Rectal smooth muscle tissue (tissue), 1 donor: Measurements from ENCODE around the gene NAALADL2.

Experiments
- H3K27ac ChIP-seq: one replicate; pipeline ENCODE4 v1.7.0; 2013; ENCODE audit warnings: low read depth, low read length, inconsistent platforms
- H3K27me3 ChIP-seq: one replicate; pipeline ENCODE4 v1.7.0; 2013; ENCODE audit warnings: low read length; ENCODE audit not compliant: control insufficient read depth, insufficient read depth
- H3K36me3 ChIP-seq: one replicate; pipeline ENCODE4 v1.7.0; 2013; ENCODE audit warnings: low read length; ENCODE audit not compliant: control insufficient read depth, insufficient read depth
- H3K4me1 ChIP-seq: one replicate; pipeline ENCODE4 v1.7.0; 2013; ENCODE audit warnings: low read length; ENCODE audit not compliant: control insufficient read depth, insufficient read depth
- H3K4me3 ChIP-seq: one replicate; pipeline ENCODE4 v1.7.0; 2013; ENCODE audit warnings: low read length
- H3K9ac ChIP-seq: one replicate; pipeline ENCODE4 v1.7.0; 2013; ENCODE audit warnings: low read length

Gene NAALADL2

DNA sequence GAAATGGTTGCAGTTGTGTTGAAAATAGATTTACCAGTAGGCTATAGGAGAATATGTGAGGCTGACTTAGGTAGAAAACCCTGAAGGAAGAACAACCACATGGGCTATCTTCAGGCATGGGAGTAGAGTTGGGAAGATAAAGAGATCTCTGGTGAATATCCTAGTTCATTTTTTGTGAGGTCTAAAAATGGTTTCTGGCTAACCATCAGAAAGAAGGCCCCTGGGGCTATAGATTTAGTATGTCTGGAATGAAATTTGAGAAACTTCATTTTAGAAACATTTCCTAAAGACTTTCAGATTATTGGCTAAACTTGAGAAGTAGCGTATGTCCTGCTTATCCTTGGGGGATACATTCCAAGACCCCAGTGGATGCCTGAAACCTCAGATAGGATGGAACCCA lies 148.2 kb downstream of the NAALADL2 start:
- no peaks in the 10 kb centered on the region for H3K36me3 ChIP-seq
- H3K4me1 ChIP-seq, result peaks cover 8% of the 10 kb centered on the region
- no peaks in the 10 kb centered on the region for H3K27me3 ChIP-seq
- H3K9ac ChIP-seq, result no peak overlapping the region
- no peak overlapping the region for H3K4me3 ChIP-seq
- no peak overlapping the region for H3K27ac ChIP-seq

DNA sequence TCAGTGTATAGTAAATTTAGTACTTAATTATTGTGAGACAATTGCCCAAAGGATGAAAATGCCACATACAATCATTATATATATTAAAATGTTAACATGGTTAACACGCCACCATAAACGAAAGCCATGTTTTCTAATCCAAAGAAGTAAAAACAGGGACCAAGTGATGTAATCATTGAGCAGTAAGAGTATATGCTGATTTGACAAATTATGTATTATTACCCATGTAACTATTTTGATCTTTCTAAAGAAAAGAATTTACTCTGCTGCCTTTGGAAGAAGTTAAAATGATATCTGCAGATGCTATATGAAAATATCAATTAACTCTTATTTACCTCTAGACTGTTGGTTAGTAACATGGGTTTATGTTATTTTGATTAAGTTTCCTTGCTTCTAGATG lies 150.2 kb downstream of the NAALADL2 start:
- H3K4me1 ChIP-seq, result peaks cover 3% of the 10 kb centered on the region
- H3K9ac ChIP-seq, result no peak overlapping the region
- no peak overlapping the region for H3K4me3 ChIP-seq
- no peaks in the 10 kb centered on the region for H3K27me3 ChIP-seq
- no peaks in the 10 kb centered on the region for H3K36me3 ChIP-seq
- H3K27ac ChIP-seq, result no peak overlapping the region

DNA sequence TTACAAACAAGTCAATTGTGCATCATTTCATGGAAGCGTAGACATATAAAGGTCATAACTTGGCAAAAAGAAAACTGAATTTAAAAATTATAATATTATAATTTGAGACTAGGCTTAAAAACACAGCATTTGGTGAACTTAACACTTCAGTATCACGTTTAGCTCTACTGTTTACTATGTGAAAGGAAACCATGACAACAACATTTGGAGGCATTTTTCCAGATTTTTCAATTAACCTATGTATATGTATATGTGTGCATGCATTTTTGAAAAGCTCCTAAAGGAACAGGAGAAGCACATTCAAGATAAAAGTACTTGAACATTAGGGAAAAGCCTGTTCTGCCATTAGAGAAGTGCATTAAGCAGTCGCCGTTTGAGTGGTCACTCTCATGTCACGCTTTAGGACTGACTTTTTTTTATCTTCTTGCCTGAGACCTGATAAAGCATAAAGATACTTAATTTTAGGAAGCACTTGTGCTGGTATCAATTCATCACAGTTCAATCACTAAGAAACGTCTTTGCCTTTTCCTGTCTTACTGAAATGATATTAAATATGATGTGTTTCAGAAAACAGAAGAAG lies 156.0 kb downstream of the NAALADL2 start:
- H3K4me1 ChIP-seq, result no peaks in the 10 kb centered on the region
- no peak overlapping the region for H3K9ac ChIP-seq
- H3K36me3 ChIP-seq, result no peaks in the 10 kb centered on the region
- H3K4me3 ChIP-seq, result no peak overlapping the region
- no peak overlapping the region for H3K27ac ChIP-seq
- no peaks in the 10 kb centered on the region for H3K27me3 ChIP-seq

DNA sequence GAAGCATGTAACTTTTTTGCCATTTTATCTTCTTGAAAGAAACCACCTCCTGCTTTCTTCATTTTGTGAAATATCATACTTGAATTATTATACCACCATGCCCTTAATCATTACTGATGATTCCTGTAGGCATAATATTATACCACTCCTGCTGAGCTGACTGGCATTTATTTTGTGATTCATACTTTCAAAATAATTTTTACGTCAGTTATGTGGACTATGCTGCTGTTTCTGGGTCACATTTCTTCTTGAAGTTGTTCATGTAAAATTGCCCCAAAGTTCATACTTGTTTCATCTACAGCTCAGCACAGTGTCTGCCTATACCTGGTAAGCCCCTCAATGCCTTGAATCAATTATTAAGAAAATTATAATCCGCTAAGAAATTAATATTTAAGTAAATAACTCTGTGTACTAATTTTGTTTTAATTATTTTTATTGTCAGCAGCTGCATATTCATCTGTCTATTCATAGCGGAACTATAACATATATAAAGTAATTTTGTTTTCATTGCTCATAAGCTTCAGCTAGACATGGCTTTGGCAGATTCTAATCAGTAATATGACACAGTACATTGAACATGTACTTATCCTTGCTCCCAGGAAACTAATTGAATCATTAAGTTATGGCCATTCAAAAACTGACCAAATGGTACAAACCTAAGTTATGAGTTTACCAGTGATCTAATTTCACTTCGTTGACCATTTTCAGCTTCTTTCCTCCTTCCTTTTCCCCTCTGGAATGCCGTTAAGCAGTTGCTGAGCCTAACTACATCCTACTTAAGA lies 160.0 kb downstream of the NAALADL2 start:
- Histone ChIP-seq H3K27ac (no peak overlapping the region), H3K9ac (no peak overlapping the region), H3K4me3 (no peak overlapping the region), H3K36me3 (no peaks in the 10 kb centered on the region), H3K27me3 (no peaks in the 10 kb centered on the region), H3K4me1 (no peaks in the 10 kb centered on the region)

DNA sequence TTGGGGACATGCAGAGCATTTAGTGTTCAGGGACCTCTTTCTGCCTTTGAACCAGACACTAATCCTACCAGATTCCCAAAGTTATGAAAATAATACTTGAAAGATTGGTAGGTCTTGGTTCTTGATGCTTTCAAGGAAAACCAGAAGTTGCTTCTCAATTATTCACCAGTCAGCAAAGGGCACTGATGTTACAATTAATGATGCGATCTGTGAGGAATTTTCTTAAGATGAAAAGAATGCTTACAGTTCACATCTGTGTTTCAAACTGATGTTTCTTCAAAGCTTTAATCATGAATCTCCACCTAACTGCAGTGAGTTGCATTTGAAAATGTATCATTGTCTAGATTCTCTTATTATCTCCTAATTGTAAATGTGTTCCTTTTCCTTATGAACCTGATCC lies 161.0 kb downstream of the NAALADL2 start:
- Histone ChIP-seq H3K36me3 (no peaks in the 10 kb centered on the region), H3K27me3 (no peaks in the 10 kb centered on the region), H3K9ac (no peak overlapping the region), H3K4me3 (no peak overlapping the region), H3K4me1 (no peaks in the 10 kb centered on the region), H3K27ac (no peak overlapping the region)

DNA sequence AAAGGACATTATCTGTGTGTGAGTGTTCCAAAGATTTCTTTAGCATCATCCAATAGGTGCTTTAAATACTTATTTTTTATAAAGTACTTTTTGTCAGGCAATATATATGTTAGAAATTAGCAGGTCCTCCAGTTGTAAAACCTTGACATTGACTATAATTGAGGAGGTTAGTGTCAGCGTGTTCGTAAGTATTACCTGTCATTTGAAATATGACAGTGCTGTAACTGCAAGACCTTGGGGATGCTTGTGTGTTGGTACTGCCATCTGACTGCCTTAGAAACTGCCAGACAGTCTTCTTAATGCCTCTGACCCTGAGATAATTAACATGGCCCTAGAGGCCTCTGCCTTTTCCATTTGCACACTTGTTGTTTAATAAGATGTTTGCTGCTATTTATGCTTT lies 170.7 kb downstream of the NAALADL2 start:
- no peaks in the 10 kb centered on the region for H3K4me1 ChIP-seq
- no peaks in the 10 kb centered on the region for H3K27me3 ChIP-seq
- no peak overlapping the region for H3K9ac ChIP-seq
- H3K4me3 ChIP-seq, result no peak overlapping the region
- H3K27ac ChIP-seq, result no peak overlapping the region
- no peaks in the 10 kb centered on the region for H3K36me3 ChIP-seq

DNA sequence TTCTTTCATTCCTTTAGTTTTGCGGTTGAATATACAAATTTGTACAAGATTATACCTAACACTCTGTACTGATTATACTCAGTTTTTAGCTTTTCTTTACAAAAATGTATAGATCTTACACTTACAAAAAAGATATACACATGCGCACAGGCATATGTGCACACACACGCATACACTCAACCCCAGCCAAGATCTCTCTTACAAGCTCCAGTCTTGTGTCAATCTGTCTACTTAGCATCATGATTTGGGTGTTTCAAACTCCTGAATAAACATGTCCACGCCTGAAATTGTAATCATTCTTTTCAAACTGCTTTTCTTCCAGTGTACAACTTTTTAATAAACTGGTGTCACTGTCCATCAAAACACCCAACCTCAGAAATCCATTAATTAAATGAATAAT lies 180.7 kb downstream of the NAALADL2 start:
- H3K9ac ChIP-seq, result no peak overlapping the region
- H3K4me3 ChIP-seq, result no peak overlapping the region
- no peak overlapping the region for H3K27ac ChIP-seq
- H3K36me3 ChIP-seq, result no peaks in the 10 kb centered on the region
- H3K27me3 ChIP-seq, result no peaks in the 10 kb centered on the region
- H3K4me1 ChIP-seq, result no peaks in the 10 kb centered on the region

DNA sequence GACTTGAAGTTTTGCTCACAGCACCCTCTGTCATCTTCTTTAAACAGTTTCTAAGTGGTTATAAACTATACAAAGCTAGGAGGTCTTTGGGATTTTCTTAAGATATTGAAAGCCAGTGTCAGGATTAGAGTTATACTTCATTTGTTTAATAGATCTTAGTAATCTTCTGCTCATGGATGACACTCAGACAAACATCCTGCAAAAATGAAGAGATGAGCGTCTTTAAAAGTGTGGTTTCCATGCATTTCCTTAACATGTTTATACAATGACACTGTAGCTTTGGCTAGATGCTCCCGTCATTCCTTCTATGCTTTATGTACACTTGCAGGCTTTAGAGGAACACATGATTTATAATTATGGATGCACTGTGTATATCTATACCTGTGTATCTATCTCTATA lies 182.2 kb downstream of the NAALADL2 start:
- no peaks in the 10 kb centered on the region for H3K36me3 ChIP-seq
- no peaks in the 10 kb centered on the region for H3K4me1 ChIP-seq

DNA sequence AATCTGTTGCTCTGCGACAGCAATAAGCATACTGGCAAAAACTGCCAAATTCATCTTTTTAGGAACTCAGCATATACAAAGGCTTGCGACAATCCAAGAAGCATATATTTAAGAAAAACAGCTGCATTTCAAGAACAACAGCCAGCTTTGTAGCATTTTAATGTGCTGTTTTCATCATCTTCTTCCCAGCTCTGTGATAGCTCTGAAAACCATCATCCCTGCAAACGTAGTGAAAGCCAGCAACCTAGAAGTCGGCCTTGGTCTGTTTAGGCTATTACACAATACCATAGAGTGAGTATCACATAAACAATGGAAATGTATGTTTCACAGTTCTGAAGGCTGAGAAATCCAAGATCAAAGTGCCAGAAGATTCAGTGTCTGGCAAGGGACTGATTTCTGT lies 187.5 kb downstream of the NAALADL2 start:
- Histone ChIP-seq H3K4me1 (no peaks in the 10 kb centered on the region), H3K36me3 (no peaks in the 10 kb centered on the region), H3K4me3 (no peak overlapping the region), H3K27ac (no peak overlapping the region), H3K27me3 (no peaks in the 10 kb centered on the region), H3K9ac (no peak overlapping the region)

More for the DNA sequence above, 182.2 kb downstream of the NAALADL2 start:
- Histone ChIP-seq H3K27me3 (no peaks in the 10 kb centered on the region), H3K9ac (no peak overlapping the region), H3K27ac (no peak overlapping the region), H3K4me3 (no peak overlapping the region)

DNA sequence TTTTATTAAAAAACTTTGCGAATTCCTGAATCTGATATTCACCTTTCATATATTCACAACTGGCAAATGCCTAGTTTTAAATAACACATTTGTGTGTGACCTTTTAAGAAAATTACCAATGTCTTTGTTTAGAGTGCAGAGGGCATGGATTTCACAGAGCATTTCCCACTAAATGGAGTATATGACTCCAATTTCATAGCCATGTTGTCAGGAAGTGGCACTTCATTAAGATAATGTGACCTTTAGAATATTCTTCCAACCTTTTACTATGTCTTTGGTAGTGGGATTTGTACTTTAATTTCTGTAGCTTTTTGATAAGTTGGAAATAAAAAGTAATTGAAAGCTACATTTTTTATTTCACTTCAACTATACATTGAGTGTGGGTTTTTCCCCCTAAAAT lies 188.7 kb downstream of the NAALADL2 start:
- Histone ChIP-seq H3K4me1 (no peaks in the 10 kb centered on the region), H3K27me3 (no peaks in the 10 kb centered on the region), H3K36me3 (no peaks in the 10 kb centered on the region), H3K9ac (no peak overlapping the region), H3K4me3 (no peak overlapping the region), H3K27ac (no peak overlapping the region)

DNA sequence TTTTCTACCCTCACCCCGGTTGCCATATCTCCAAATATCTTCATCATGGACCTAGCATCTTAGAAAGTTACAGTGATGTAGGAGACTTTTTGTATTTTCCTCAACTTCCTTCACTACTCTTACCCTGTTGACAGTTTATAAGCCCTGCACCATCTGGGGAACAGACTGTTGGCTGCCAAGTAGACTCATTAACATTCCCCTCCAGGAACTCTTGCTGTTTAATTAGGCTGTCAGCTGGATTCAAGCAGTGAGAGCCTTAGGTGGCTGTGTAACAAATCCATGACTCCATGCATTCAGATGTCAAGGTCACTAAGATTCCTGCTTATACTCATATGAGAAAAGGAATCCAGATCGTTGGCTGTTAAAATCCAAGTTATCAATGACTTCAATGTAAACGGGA lies 198.3 kb downstream of the NAALADL2 start:
- H3K36me3 ChIP-seq, result no peaks in the 10 kb centered on the region
- no peak overlapping the region for H3K27ac ChIP-seq
- H3K27me3 ChIP-seq, result no peaks in the 10 kb centered on the region
- H3K4me3 ChIP-seq, result no peak overlapping the region
- H3K4me1 ChIP-seq, result no peaks in the 10 kb centered on the region
- no peak overlapping the region for H3K9ac ChIP-seq

DNA sequence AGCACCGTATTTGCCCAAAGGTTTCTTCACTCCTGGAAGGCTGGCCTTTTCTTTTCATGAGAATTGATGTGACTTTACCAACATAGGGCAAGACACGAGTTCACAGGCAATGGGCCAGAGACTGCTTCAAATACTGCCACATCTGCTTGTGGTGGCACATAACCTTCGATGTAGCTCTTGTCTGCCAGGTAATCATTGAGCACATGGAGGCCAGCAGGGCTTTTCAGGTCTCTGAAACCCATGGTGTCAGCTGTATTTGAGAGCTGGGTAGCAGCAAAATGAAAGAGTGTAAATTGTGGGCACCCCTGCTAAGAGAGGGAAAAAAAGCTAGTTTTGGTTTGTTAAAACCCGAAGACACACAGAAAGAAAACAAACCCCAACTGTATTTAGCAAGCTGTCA lies 200.7 kb downstream of the NAALADL2 start:
- H3K36me3 ChIP-seq, result no peaks in the 10 kb centered on the region
- H3K4me1 ChIP-seq, result no peaks in the 10 kb centered on the region
- no peak overlapping the region for H3K27ac ChIP-seq
- H3K27me3 ChIP-seq, result no peaks in the 10 kb centered on the region
- H3K4me3 ChIP-seq, result no peak overlapping the region
- no peak overlapping the region for H3K9ac ChIP-seq

DNA sequence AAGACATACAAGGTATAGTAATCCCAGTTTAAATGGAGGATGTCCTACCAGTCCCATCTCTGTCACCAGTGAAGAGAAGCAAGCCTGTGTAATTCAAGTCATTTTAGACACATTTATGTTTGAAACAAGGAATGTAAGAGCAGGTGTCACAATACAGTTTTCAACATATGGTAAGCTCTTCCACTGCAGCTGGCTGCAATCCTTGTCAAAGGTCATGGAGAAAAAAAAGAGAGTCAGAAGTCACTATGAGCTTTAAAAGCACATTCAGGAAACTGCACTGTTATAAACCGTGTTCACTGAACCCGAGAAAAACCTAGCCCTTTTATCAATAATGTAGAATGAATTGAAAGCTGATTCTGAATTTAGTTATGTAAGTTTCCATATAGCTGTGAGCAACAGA lies 206.4 kb downstream of the NAALADL2 start:
- H3K4me1 ChIP-seq, result no peaks in the 10 kb centered on the region
- no peaks in the 10 kb centered on the region for H3K36me3 ChIP-seq
- H3K27me3 ChIP-seq, result no peaks in the 10 kb centered on the region
- H3K4me3 ChIP-seq, result no peak overlapping the region
- H3K27ac ChIP-seq, result no peak overlapping the region
- no peak overlapping the region for H3K9ac ChIP-seq
